Activated T-helper 1 cell treated with anti-CD3 and anti-CD28 coated beads, Interleukin-2, amount 50 U/mL, for 16 hours (primary cell): ENCODE measurements around the gene ACTL9.
"Not testable (repeated sequence)": the region's sequence is repeated elsewhere in the genome, so short reads cannot be mapped to it uniquely, and the experiment has no call there.

Experiments used
- DNase-seq, 2 donors: peaks; one replicate each; pipeline ENCODE4 v3.0.0-alpha.2; 2020; ENCODE audit warnings: low read depth in 1 of 2, low spot score in 1 of 2

The ACTL9 gene

GRCh38 chr19:8698433-8699063 is at the start of gene ACTL9:
ACTL9 (minus strand) TSS chr19:8698795; CDS start chr19:8698701, 94 bp downstream.
- DNase-seq: no peak

- DNase-seq: not testable (repeated sequence)
Observed at GRCh38 chr19:8739291-8740065, 40.9 kb upstream of the ACTL9 start.

DNA sequence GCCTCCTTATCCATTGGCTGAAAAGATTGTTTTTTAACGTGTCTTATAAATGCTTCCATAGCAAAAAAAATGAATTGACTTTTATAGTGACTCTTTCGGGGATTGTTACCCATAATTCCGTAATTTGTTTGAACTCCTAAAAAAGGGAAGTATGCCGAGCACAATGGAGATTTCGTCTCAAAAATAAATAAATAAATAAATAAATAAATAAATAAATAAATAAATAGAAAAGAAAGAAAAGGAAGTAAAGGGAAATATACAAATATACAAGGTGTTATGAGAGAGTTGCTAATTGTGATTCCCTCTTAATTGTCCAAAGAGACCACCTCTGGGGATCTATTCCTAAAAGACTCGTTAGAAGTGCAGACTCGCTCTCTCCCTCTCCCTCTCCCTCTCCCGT is 39.8 kb upstream of the ACTL9 start:
- DNase-seq: no peak

DNA sequence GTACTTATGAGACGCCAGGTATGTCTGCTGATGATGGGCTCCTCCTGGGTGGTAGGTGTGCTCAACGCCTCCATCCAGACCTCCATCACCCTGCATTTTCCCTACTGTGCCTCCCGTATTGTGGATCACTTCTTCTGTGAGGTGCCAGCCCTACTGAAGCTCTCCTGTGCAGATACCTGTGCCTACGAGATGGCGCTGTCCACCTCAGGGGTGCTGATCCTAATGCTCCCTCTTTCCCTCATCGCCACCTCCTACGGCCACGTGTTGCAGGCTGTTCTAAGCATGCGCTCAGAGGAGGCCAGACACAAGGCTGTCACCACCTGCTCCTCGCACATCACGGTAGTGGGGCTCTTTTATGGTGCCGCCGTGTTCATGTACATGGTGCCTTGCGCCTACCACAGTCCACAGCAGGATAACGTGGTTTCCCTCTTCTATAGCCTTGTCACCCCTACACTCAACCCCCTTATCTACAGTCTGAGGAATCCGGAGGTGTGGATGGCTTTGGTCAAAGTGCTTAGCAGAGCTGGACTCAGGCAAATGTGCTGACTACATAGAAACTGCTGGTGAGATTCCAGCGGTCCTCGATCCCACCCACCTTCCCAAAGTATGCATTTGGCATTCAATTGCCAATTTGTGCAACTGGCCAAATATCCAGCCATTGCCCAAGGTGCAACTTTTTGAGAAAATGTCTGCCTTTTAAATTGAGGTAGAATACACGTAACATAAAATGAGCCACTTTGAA is 33.0 kb upstream of the ACTL9 start:
- DNase-seq: no peak

DNA sequence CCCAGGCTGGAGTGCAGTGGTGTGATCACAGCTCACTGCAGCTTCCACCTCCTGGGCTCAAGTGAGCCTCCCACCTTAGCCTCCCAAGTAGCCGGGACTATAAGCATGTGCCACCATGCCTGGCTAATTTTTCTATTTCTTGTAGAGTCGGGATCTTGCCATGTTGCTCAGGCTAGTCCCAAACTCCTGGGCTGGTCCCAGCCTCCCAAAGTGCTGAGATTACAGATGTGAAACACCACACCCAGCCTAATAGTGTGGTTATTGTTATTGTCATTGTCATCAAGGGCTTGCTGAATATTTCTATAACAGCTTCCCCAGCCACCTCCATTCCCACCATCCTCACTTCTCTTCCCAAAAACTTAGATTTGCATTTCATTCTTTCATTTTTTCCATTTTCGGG is 25.7 kb upstream of the ACTL9 start:
- DNase-seq: no peak

DNA sequence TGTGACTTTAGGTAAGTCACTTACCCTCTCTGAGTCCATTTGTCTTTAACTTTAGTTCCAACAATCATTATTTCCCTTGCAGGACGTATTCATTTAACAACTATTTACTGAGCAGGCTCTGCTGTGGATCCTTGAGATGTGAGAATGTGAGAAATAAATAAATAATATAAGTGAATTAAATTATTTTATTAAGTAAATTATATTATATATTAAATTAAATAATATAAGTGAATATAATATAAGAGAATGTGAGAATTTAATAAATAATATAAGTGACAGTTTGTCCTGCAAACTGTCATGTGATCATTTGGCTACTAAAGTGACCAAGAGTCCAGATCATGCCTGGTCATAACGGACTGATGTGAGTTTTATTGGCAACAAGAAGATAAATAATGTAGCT is 23.4 kb upstream of the ACTL9 start:
- DNase-seq: no peak

GRCh38 chr19:8721334-8721733 is 22.7 kb upstream of the ACTL9 start, which contains the start of gene OR2Z1:
OR2Z1 (plus strand) TSS chr19:8721634; CDS start chr19:8731029, 9,395 bp downstream.
- no peak for DNase-seq

GRCh38 chr19:8710337-8710736 is 11.7 kb upstream of the ACTL9 start:
- not testable (repeated sequence) for DNase-seq

DNA sequence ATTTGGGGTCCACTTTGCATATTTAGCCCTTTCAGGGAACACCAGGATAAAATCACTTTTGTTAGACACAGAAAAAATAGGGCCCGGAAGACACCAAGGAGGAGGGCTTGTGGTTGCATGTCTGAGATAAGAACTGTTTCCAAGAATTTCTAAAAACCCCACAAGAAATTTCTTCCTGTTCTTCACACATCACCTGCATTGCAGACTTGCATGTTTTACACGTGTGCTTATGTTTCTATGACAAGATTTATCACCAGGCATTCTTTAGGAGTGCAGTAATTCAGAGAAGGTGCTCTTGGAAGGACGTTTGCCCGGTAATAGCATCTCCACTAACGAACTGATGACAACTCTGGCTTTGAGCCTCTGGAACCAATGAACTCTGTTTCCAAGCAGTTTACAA is 7.1 kb upstream of the ACTL9 start:
- DNase-seq: no peak

GRCh38 chr19:8705304-8705703 is 6.7 kb upstream of the ACTL9 start:
- not testable (repeated sequence) for DNase-seq

DNA sequence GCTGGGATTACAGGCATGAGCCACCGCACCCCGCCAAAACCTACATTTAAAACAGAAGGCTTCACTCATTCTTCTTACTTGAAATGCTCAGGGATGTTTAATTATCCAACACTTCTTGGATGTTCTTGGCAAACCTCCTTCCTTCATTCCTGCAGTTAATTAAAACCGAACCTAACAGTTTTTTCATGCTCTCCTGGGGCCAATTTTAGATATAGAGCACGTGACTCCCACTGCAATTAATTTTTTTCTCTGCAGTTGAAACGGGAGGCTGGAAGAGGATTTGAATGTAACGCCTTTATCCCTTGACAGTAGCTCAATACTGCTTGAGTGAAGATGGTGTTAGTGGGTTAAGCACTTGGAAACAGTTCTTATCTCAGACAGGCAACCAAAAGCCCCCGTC is 4.6 kb upstream of the ACTL9 start:
- DNase-seq: no peak

- DNase-seq: no peak
Observed at GRCh38 chr19:8702350-8702749, 3.8 kb upstream of the ACTL9 start.

GRCh38 chr19:8700956-8701355 is 2.4 kb upstream of the ACTL9 start:
- no peak for DNase-seq

- DNase-seq: no peak
Observed at GRCh38 chr19:8699908-8700307, 1.3 kb upstream of the ACTL9 start.

DNA sequence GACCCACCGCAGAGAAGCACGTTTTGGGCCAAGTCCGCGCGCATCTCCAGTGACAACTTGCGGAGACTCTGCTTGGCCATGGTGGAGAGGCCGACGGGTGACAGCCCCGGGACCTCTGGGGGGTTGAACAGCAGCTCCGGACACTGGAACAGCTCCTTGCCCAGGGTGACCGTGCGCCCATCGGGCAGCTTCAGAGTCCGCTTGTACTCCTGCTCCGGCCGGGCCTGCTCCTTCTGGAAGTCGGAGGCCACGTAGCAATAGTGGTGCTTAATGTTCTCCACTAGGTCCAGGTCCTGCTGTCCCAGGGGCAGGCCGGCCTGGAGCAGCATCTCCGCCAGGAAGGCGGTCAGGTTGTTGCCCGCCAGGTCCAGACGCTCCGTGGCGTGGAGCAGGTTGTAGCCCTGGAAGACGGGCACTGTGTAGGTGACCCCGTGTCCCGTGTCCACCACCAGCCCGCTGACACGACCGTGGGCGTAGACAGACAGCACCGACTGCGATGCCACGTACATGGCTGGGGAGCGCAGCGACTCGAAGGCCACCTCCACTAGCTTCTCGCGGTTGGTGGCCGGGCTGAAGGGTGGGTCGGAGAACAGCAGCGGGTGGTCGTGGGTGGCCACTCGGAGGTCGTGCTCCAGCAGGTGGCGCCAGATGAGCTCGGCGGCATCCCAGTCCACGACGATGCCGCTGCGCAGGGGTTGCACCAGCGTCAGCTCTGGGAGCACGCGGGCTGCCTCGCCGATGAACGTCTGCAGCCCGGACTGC is 743 bp downstream of the ACTL9 start:
- DNase-seq: no peak

GRCh38 chr19:8696993-8697392 is 1.6 kb downstream of the ACTL9 start:
- DNase-seq: no peak

GRCh38 chr19:8695911-8696310 is 2.7 kb downstream of the ACTL9 start:
- DNase-seq: no peak

- no peak for DNase-seq
Observed at GRCh38 chr19:8695501-8695900, 3.1 kb downstream of the ACTL9 start.

GRCh38 chr19:8690753-8691539 is 7.6 kb downstream of the ACTL9 start:
- no peak for DNase-seq

GRCh38 chr19:8688930-8689329 is 9.7 kb downstream of the ACTL9 start:
- DNase-seq: no peak
